ENCODE data around the gene SLC25A41.

- TF ChIP-seq NFYB (IDR thresholded peaks at IDR 0.05; ENCODE audit: extremely low read depth, insufficient read length) (no peak), PPARD (CRISPR knock-in tag; IDR thresholded peaks at IDR 0.05) (no peak), TAF1 (IDR thresholded peaks at IDR 0.05; ENCODE audit: control insufficient read depth, extremely low read depth, insufficient read depth, low read length, severe bottlenecking) (peak; percentile 45), KLF6 (CRISPR knock-in tag; IDR thresholded peaks at IDR 0.05; ENCODE audit: borderline replicate concordance) (no peak), RB1 (IDR thresholded peaks at IDR 0.05; ENCODE audit: low read depth) (peak; percentile 44; the same call in 1 of the 2 replicates), POLR2A (conservative IDR thresholded peaks at IDR 0.05) (peak; percentile 71), BMI1 (IDR thresholded peaks at IDR 0.05; ENCODE audit: low read length) (no peak; the same call in none of the 2 replicates), LARP7 (IDR thresholded peaks at IDR 0.05) (no peak), JUND (IDR thresholded peaks at IDR 0.05; ENCODE audit: borderline replicate concordance, low read depth, low read length) (0 out of 2 replicates have a peak, but pooled peaks have one; percentile 21), JUND (tag; IDR thresholded peaks at IDR 0.05; ENCODE audit: borderline replicate concordance, low read depth, low read length) (0 out of 3 replicates have a peak, but pooled peaks have one; percentile 63), ZBTB7A (IDR thresholded peaks at IDR 0.05; ENCODE audit: borderline replicate concordance, control insufficient read depth, low read depth, low read length) (peak; percentile 85), ZNF217 (CRISPR knock-in tag; IDR thresholded peaks at IDR 0.05) (no peak), SIN3B (IDR thresholded peaks at IDR 0.05; ENCODE audit: low read depth) (peak; percentile 81), EZH2 (IDR thresholded peaks at IDR 0.05; ENCODE audit: borderline replicate concordance, low read depth, low read length) (no peak)
Observed at GRCh38 chr19:6393074-6393982, 40.2 kb downstream of the SLC25A41 start, which contains the start of gene GTF2F1.
